K562 (cell line): Measurements from ENCODE around the gene TRIM27. TPM values are rescaled to one million over a fixed set of nuclear protein-coding genes. Genes with fewer than 3 reads are reported as not detected.

Experiments used
- ATAC-seq: fragments of 200-7000 bp; cut with Tn5 transposase; 3 replicates; pipeline ENCODE4 v1.9.1; 2020; ENCODE audit warnings: moderate library complexity
- BruUV-seq: library from RNA; stranded (reverse); fragments of 400-500 nt; replicated peaks from 2 replicates; lab custom pipeline; 2021; lab: Mats Ljungman, UMichigan
- CTCF ChIA-PET: fragments of 300-600 bp; formaldehyde crosslinking; extraction: SDS; loops from one replicate; lab custom pipeline; 2021; ENCODE audit warnings: low intra/inter-chr PET ratio; lab: Yijun Ruan, JAX
- POLR2A ChIA-PET: fragments of 300-600, 350-650 bp; sonication (Branson Sonifier 250); formaldehyde crosslinking; extraction: SDS; loops from one replicate; lab custom pipeline; 2021; ENCODE audit warnings: antibody characterized with exemption, inconsistent platforms; lab: Yijun Ruan, JAX
- DNase-seq, 4 experiments: peaks; one replicate each; pipeline versions ENCODE4 v3.0.0 to v3.0.0-alpha.2; 2011 to 2018; ENCODE audit warnings: low spot score in 3 of 4, mixed read lengths in 3 of 4; ENCODE audit errors: extremely low read depth in 1 of 4
- FAIRE-seq: peaks from 2 replicates; lab custom pipeline; 2011; peaks lifted over from hg19 to GRCh38; lab: Jason Lieb, UNC
- H2AFZ ChIP-seq: 2 replicates; pipeline ENCODE4 v1.6.0; 2011; ENCODE audit warnings: low read depth, low read length, control low read depth, inconsistent platforms
- H3K27ac ChIP-seq: fragments of 200-600 bp; 3 replicates; pipeline ENCODE4 v1.8.0; 2011; ENCODE audit warnings: low read depth, mild to moderate bottlenecking, control low read depth, inconsistent platforms, low read length, moderate library complexity, mixed read lengths; ENCODE audit errors: extremely low read depth
- H3K27me3 ChIP-seq, 2 experiments: fragments of 300-600 bp in 1 of 2; 2 replicates in 1 of 2; 3 replicates in 1 of 2; pipeline versions ENCODE4 v1.6.0 to v1.8.0; 2011; ENCODE audit warnings: inconsistent platforms in 2 of 2, low read length in 2 of 2, mild to moderate bottlenecking in 1 of 2, mixed read lengths in 1 of 2, moderate library complexity in 1 of 2; ENCODE audit not compliant: control insufficient read depth in 2 of 2, insufficient read depth in 2 of 2
- H3K36me3 ChIP-seq: fragments of 300-600 bp; 3 replicates; pipeline ENCODE4 v1.8.0; 2011; ENCODE audit warnings: mild to moderate bottlenecking, low read length, inconsistent platforms; ENCODE audit not compliant: control insufficient read depth, insufficient read depth
- H3K4me1 ChIP-seq, 2 experiments: fragments of 200-600 bp in 1 of 2; replicated peaks in 1 of 2; 2 replicates in 1 of 2; 3 replicates in 1 of 2; pipeline versions ENCODE4 v1.5.1 to v1.8.0; 2011; ENCODE audit warnings: inconsistent platforms in 2 of 2, low read length in 2 of 2, mild to moderate bottlenecking in 1 of 2, mixed read lengths in 1 of 2, moderate library complexity in 1 of 2; ENCODE audit not compliant: control insufficient read depth in 2 of 2, insufficient read depth in 2 of 2
- H3K4me2 ChIP-seq: 2 replicates; pipeline ENCODE4 v1.6.1; 2011; ENCODE audit warnings: low read length, control low read depth, inconsistent platforms, mixed read lengths; ENCODE audit not compliant: insufficient read depth
- H3K4me3 ChIP-seq: fragments of 200-600 bp; sonication (generic), shearing (Covaris generic); 2 replicates; pipeline ENCODE4 v1.5.1; 2016; ENCODE audit warnings: control low read depth, inconsistent platforms
- H3K79me2 ChIP-seq: fragments of 200-600 bp; 3 replicates; pipeline ENCODE4 v1.8.0; 2011; ENCODE audit warnings: low read length, inconsistent platforms; ENCODE audit not compliant: control insufficient read depth, insufficient read depth
- H3K9ac ChIP-seq, 2 experiments: 2 replicates each; pipeline versions ENCODE4 v1.6.0 to v1.6.1; 2011; ENCODE audit warnings: low read depth in 2 of 2, low read length in 2 of 2, control low read depth in 1 of 2, inconsistent platforms in 1 of 2, mild to moderate bottlenecking in 1 of 2, mixed read lengths in 1 of 2; ENCODE audit not compliant: insufficient read depth in 1 of 2
- H3K9me1 ChIP-seq: one replicate; pipeline ENCODE4 v1.6.0; 2011; ENCODE audit warnings: inconsistent platforms, mild to moderate bottlenecking, low read length, moderate library complexity; ENCODE audit not compliant: control insufficient read depth, insufficient read depth
- H3K9me3 ChIP-seq: replicated peaks from 2 replicates; pipeline ENCODE4 v1.5.1; 2011; ENCODE audit warnings: low read depth, low read length, inconsistent platforms; ENCODE audit not compliant: control insufficient read depth, insufficient read depth
- H4K20me1 ChIP-seq: replicated peaks from 2 replicates; pipeline ENCODE4 v1.6.1; 2011; ENCODE audit warnings: low read length, inconsistent platforms, mixed read lengths; ENCODE audit not compliant: control insufficient read depth, insufficient read depth
- EP300 ChIP-seq: IDR thresholded peaks from 2 replicates; pipeline ENCODE4 v1.6.1; 2012; ENCODE audit warnings: low read length, improper control_type of control experiment
- FOXK1 ChIP-seq: sonication (generic); formaldehyde crosslinking; IDR thresholded peaks from 2 replicates; pipeline ENCODE4 v1.8.0; 2022; ENCODE audit warnings: missing genetic modification reagents, mild to moderate bottlenecking, borderline replicate concordance
- HNRNPH1 ChIP-seq: fragments of 200-400 bp; formaldehyde crosslinking; optimal IDR thresholded peaks from 2 replicates; pipeline ENCODE3; 2017; ENCODE audit warnings: low read depth, mild to moderate bottlenecking, low read length, moderate library complexity
- MAFF ChIP-seq: IDR thresholded peaks from 2 replicates; pipeline ENCODE4 v1.6.1; 2012; ENCODE audit warnings: low read length, improper control_type of control experiment
- PRMT5 ChIP-seq: sonication (generic); formaldehyde crosslinking; IDR thresholded peaks from 2 replicates; pipeline ENCODE4 v1.5.0; 2020; ENCODE audit warnings: missing genetic modification reagents
- SIN3B ChIP-seq: fragments of 450-650 bp; IDR thresholded peaks from 2 replicates; pipeline ENCODE4 v1.6.1; 2017; ENCODE audit warnings: low read depth, mild to moderate bottlenecking, moderate library complexity
- TARDBP ChIP-seq: fragments of 450-650 bp; IDR thresholded peaks from 2 replicates; pipeline ENCODE4 v1.6.1; 2016
- TCF3 ChIP-seq: sonication (generic); formaldehyde crosslinking; IDR thresholded peaks from 2 replicates; pipeline ENCODE4 v1.4.0; 2020; ENCODE audit warnings: mild to moderate bottlenecking, missing genetic modification reagents
- ZKSCAN3 ChIP-seq: fragments of 250-450 bp; sonication (Bioruptor Pico); IDR thresholded peaks from 2 replicates; pipeline ENCODE4 v1.4.0; 2020
- ZNF217 ChIP-seq: sonication (generic); formaldehyde crosslinking; IDR thresholded peaks from 2 replicates; pipeline ENCODE4 v1.8.0; 2022; ENCODE audit warnings: mild to moderate bottlenecking, missing genetic modification reagents
- ZNF263 ChIP-seq: sonication (generic); formaldehyde crosslinking; IDR thresholded peaks from 2 replicates; pipeline ENCODE4 v1.8.0; 2022; ENCODE audit warnings: mild to moderate bottlenecking, missing genetic modification reagents, borderline replicate concordance
- ZNF583 ChIP-seq: fragments of 250-450 bp; sonication (Bioruptor Pico); IDR thresholded peaks from 2 replicates; pipeline ENCODE4 v1.4.0; 2020
- WGBS: fragments of 100-300 bp; shearing (Covaris generic); methylation state at CpG from one replicate; pipeline ENCODE4 v1.1.6; 2016; ENCODE audit warnings: low coverage, mixed read lengths; ENCODE audit not compliant: insufficient coverage; ENCODE audit errors: missing lambda C conversion rate; 5-methylcytosine and 5-hydroxymethylcytosine counted together
- in situ Hi-C: fragments of 300-500 bp; cut with MboI; formaldehyde crosslinking; loops from 4 replicates; pipeline ENCODE4 v1.15.0; 2018; ENCODE audit warnings: inconsistent platforms, mixed read lengths
- intact Hi-C: fragments of 100-400 bp; cut with micrococcal nuclease; formaldehyde crosslinking; loops from 2 replicates; pipeline ENCODE4 v1.14.2; 2022
- polyA plus RNA-seq, 8 experiments: library from polyadenylated mRNA; depleted of rRNA in 4 of 8; stranded (reverse) in 5 of 8; unstranded in 3 of 8; fragments of >200 nt; fragmentation: Nextera tagmentation in 2 of 8; fragmentation: Illumina TruSeq in 1 of 8; extraction: Ambion mirVana in 2 of 8; extraction: Trizol in 1 of 8; gene quantifications; 2 replicates each; pipeline versions ENCODE4 v1.2.1 to v1.2.3, GENCODE V29; 2011 to 2014; ENCODE audit warnings: inconsistent platforms in 1 of 8, missing spikeins in 1 of 8
- total RNA-seq, 7 experiments: library from RNA; depleted of rRNA in 6 of 7; stranded (reverse); fragments of >200 nt in 6 of 7; fragmentation: Illumina TruSeq in 2 of 7; extraction: Trizol in 2 of 7; gene quantifications; 2 replicates each; pipeline versions ENCODE4 v1.2.1 to v1.2.3, GENCODE V29; 2011 to 2021; ENCODE audit warnings: low replicate concordance in 1 of 7
- TF ChIP-seq, protein P1 (sequence below), 2 experiments: fragments of 450-650 bp in 1 of 2; sonication (generic) in 1 of 2; formaldehyde crosslinking in 1 of 2; IDR thresholded peaks in 1 of 2; conservative IDR thresholded peaks in 1 of 2; 2 replicates each; pipeline versions ENCODE4 v1.6.1 to v1.8.1; 2016 to 2023; ENCODE audit warnings: mild to moderate bottlenecking in 2 of 2, moderate library complexity in 2 of 2, inconsistent platforms in 1 of 2, missing genetic modification reagents in 1 of 2

TRIM27 gene
- total and polyA plus RNA-seq, 9 of the 15 experiments (the other 6 are each of a cell fraction or from before 2014, with no cell fraction given): 37.7 to 235 (median 122) TPM

- intact Hi-C loops (no loop called here), in situ Hi-C loops (no loop called here)
- no peak overlapping the region for H3K4me2 ChIP-seq
- 96% methylated on average over 5 of the region's 5 CpGs for WGBS
- TF ChIP-seq FOXK1: no peak
- TF ChIP-seq TCF3: no peak
- TF ChIP-seq ZNF217 (CRISPR knock-in tag): no peak
- TF ChIP-seq HNRNPH1: no peak
- no peak for TF ChIP-seq PRMT5 (CRISPR knock-in tag)
- TF ChIP-seq ZKSCAN3 (CRISPR knock-in tag): no peak
- no peak for TF ChIP-seq SIN3B
- TF ChIP-seq EP300: no peak
- TF ChIP-seq MAFF: no peak
- no peak for TF ChIP-seq ZNF583 (CRISPR knock-in tag)
- TF ChIP-seq TARDBP: no peak
- TF ChIP-seq, protein P1, sequence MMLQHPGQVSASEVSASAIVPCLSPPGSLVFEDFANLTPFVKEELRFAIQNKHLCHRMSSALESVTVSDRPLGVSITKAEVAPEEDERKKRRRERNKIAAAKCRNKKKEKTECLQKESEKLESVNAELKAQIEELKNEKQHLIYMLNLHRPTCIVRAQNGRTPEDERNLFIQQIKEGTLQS (IDR thresholded peaks at IDR 0.05): no peak
- TF ChIP-seq, protein P1 (CRISPR knock-in tag; conservative IDR thresholded peaks at IDR 0.05): no peak
- no peak for TF ChIP-seq ZNF263 (CRISPR knock-in tag)
- no peak for DNase-seq
- ChIA-PET CTCF (no interaction called here), POLR2A (interaction anchor here (8.6 kb wide), 1 partner anchor 18 kb away, joined by 104 read pairs; the partner anchor contains the start of gene TRIM27)
- no peak overlapping the region for H3K27ac ChIP-seq
- H3K9me3 ChIP-seq: no peaks in the 10 kb centered on the region
- no peak for ATAC-seq
- H3K4me3 ChIP-seq: no peak overlapping the region
- H3K27me3 ChIP-seq: no peaks in the 10 kb centered on the region
- no peaks in the 10 kb centered on the region for H3K9me1 ChIP-seq
- H3K36me3 ChIP-seq: peaks cover 88% of the 10 kb centered on the region
- BruUV-seq: no TSS peak
- H3K4me1 ChIP-seq: no peaks in the 10 kb centered on the region; a peak in 2 of 5 replicates
- peaks cover 6% of the 10 kb centered on the region; the same call in 1 of the 3 replicates for H3K79me2 ChIP-seq
- no peak overlapping the region for H3K9ac ChIP-seq
- H2AFZ ChIP-seq: no peak overlapping the region
- H4K20me1 ChIP-seq: no peaks in the 10 kb centered on the region
- FAIRE-seq: no peak
These were observed 20.1 kb downstream of the TRIM27 start for GRCh38 chr6:28903686-28904085.
